Measurements from ENCODE around the gene RAB4B.
"Not testable (repeated sequence)": the region's sequence is repeated elsewhere in the genome, so short reads cannot be mapped to it uniquely, and the experiment has no call there.

DNA sequence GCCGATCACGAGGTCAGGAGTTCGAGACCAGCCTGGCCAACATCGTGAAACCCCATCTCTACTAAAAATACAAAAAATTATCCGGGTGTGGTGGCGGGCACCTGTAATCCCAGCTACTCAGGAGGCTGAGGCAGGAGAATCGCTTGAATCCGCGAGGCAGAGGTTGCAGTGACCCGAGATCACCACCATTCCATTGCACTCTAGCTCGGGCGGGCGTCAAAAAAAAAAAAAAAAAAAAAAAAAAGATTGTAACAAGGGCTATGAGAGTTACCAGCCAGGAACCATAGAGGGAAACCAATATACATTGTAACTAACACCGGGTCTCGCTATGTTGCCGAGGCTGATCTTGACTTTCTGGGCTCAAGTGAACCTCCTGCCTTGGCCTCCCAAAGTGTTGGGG is 45.7 kb upstream of the RAB4B start:
- not testable (repeated sequence) for TF ChIP-seq YY1 (IDR thresholded peaks at IDR 0.05; ENCODE audit: insufficient read depth, insufficient read length); SUZ12 (IDR thresholded peaks at IDR 0.05; ENCODE audit: extremely low read depth, insufficient read depth, insufficient read length); ZNF274 (IDR thresholded peaks at IDR 0.05; ENCODE audit: low read depth, low read length)
